Dermis lymphatic vessel endothelial cell (primary cell): ENCODE measurements around the gene TBC1D9B. TPM values are rescaled to one million over a fixed set of nuclear protein-coding genes. Genes with fewer than 3 reads are reported as not detected.

Experiments
- total RNA-seq: library from RNA; depleted of rRNA; stranded (reverse); fragments of >200 nt; gene quantifications from 2 replicates; pipeline ENCODE4 v1.2.1, GENCODE V29; 2014

Gene TBC1D9B
- 51.0 and 71.4 TPM in 2 replicates for total RNA-seq

DNA sequence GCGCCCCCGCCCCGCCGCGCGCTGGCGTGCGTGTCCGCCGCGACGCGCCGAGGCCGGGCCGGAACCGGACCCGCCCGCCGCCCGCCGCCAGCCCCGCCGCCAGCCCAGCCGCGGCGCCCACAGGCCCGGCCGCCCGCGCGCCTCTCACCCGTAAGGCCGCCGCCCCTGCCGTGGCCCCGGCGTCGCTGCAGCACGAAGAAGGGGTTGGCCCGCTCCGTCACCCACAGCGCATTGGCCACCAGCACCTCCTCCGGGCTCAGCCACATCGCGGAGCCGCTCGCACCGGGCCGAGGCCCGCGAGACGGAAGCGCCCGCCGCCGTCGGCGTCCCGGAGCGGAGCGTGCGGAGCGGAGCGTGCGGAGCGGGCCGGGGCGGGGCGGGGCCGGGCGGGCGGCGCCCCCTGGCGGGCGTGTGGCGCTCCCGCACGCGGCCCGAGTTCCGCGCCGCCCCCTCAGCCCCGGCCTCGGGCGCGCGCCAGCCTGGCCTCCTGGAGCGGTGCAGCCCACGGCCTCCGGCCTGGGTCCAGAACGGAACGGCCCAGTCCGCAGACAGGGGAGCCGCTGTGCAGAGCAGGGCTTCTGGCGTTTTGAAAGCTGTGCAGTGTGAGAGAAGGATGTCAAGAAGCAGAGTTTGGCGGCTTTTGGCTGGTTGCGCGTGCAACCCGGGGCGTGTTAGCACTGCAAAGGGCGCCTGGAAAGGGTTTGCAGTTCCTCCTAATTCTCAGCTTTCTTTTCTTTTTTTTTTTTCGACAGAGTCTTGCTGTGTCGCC is at the start of gene TBC1D9B:
TBC1D9B (minus strand) TSS at position 342 of the 769 bp plus-strand sequence; CDS start at position 266, 76 bp downstream.

DNA sequence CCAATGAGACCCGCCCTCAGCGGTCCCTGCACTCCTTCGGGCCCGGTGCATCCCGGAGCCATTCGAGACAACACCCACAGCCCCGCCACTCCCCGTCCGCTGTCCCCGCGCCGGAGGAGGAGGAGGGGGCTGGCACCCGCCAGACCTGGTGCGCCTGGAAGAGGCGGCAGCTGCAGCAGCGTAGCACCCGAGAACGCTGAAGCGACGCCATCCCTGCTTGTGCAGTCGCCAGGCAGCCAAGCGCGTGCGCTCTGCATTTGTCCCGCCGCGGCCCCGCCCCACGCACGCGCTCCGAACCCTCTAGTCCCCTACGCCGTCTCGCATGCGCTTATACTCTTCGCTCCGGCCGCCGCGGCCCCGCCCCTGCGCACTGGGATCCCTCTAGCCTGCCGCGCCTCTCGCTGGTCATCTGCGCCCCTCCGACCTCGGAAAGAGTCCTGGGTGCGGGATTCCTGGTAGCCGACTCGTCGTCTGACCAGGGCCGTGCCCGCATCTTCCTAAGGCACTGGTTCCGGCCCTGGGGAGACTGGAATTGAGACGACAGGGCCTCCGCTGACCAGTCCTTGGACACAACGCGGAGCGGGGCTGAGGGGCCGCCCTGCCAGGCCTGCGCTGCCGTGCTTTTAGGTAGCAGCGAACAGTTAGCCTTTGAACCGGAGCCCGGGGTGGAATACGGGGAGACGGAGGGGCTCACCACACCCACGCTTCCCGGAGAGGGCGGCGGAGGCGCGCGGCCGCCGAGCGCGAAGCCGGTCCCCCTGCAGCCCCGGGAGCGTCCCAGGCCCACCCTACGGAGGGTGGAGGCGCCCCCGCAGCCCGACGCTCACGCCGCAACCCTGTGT is 48.9 kb downstream of the TBC1D9B start, which contains the start of gene MRNIP:
MRNIP (minus strand) TSS at position 232 of the 842 bp plus-strand sequence; CDS start at position 211, 21 bp downstream.

DNA sequence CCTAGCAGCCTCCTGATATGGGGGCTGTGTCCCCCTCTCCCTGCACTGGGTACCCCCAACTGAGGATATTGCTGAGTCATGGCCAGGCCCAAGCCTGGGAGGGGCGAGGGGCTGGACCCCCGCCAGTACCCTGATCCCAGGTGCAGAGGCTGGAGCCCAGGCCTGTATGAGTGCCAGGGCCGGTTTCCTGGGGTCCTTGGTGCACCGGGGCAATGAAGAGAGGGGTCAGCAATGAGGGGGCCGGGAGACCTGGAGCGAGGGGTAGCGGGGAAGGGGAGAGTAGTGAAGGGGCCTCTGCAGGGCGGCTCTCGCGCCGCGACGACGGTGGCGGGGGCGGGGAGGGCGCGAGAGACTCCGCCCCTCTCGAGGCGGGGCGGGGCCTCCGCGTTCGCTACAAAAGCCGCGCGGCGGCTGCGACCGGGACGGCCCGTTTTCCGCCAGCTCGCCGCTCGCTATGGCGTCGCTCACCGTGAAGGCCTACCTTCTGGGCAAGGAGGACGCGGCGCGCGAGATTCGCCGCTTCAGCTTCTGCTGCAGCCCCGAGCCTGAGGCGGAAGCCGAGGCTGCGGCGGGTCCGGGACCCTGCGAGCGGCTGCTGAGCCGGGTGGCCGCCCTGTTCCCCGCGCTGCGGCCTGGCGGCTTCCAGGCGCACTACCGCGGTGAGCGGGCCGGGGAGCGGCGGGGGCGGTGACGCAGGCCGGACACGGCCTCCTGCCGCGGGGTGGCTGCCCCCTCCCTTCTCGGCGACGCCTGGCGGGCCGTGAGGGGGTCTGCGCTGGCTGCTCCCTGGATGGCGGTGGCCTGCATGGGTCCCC is 87.0 kb downstream of the TBC1D9B start, which contains the start of gene SQSTM1:
SQSTM1 (plus strand) TSS at position 423 of the 815 bp plus-strand sequence; CDS start at position 455, 32 bp downstream.

Other genes with a start within 250 kb of the TBC1D9B start
- gene CBY3, start 226.9 kb downstream of the TBC1D9B start, total RNA-seq, result 0.09 and 0.43 TPM in 2 replicates
- 897 and 1,028 TPM in 2 replicates for gene CANX, start 208.9 kb downstream of the TBC1D9B start, total RNA-seq
- gene MAML1, start 175.1 kb downstream of the TBC1D9B start, total RNA-seq, result 6.4 and 8.9 TPM in 2 replicates
- 0.33 and 0.52 TPM in 2 replicates for gene LTC4S, start 113.9 kb downstream of the TBC1D9B start, total RNA-seq
- 113 and 120 TPM in 2 replicates for gene MGAT4B, start 101.0 kb downstream of the TBC1D9B start, total RNA-seq
- 486 and 597 TPM in 2 replicates for gene SQSTM1, start 87.0 kb downstream of the TBC1D9B start, total RNA-seq
- gene MRNIP, start 49.1 kb downstream of the TBC1D9B start, total RNA-seq, result 4.8 and 6.9 TPM in 2 replicates
- 43.6 and 45.3 TPM in 2 replicates for gene RNF130, start 163.9 kb upstream of the TBC1D9B start, total RNA-seq